GM21576 (cell line): ENCODE results near the gene GALNT4.
A peak's percentile ranks its signal among the peaks of the same experiment; 100 is the strongest.

Source experiments
- ATAC-seq: cut with Tn5 transposase; IDR thresholded peaks from one replicate; pipeline ENCODE4 v1.9.1; 2021; ENCODE audit warnings: mild to moderate bottlenecking, moderate library complexity; ENCODE audit not compliant: unreplicated experiment

The GALNT4 gene

GRCh38 chr12:89524541-89525304 lies at the start of gene GALNT4:
TSS of gene GALNT4 (minus strand) at chr12:89524796. CDS start at chr12:89524549, 247 bp downstream.
- peak; percentile 67 for ATAC-seq

GRCh38 chr12:89573051-89573810 lies 48.6 kb upstream of the GALNT4 start:
- no peak for ATAC-seq

- ATAC-seq, result no peak
Observed at GRCh38 chr12:89571491-89572195, 47.0 kb upstream of the GALNT4 start.

- no peak for ATAC-seq
Observed at GRCh38 chr12:89568484-89568883, 43.9 kb upstream of the GALNT4 start.

- no peak for ATAC-seq
Observed at GRCh38 chr12:89567691-89568239, 43.2 kb upstream of the GALNT4 start.

GRCh38 chr12:89566615-89567014 lies 42.0 kb upstream of the GALNT4 start:
- no peak for ATAC-seq

GRCh38 chr12:89565002-89565401 lies 40.4 kb upstream of the GALNT4 start:
- no peak for ATAC-seq

- no peak for ATAC-seq
Observed at GRCh38 chr12:89559753-89560152, 35.2 kb upstream of the GALNT4 start.

GRCh38 chr12:89556976-89557375 lies 32.4 kb upstream of the GALNT4 start:
- no peak for ATAC-seq

GRCh38 chr12:89552376-89552775 lies 27.8 kb upstream of the GALNT4 start:
- ATAC-seq, result no peak

- ATAC-seq, result no peak
Observed at GRCh38 chr12:89551747-89552146, 27.2 kb upstream of the GALNT4 start.

- ATAC-seq, result no peak
Observed at GRCh38 chr12:89547101-89547500, 22.5 kb upstream of the GALNT4 start.

GRCh38 chr12:89546151-89546550 lies 21.6 kb upstream of the GALNT4 start:
- ATAC-seq, result no peak

GRCh38 chr12:89544681-89545184 lies 20.1 kb upstream of the GALNT4 start:
- no peak for ATAC-seq

- ATAC-seq, result no peak
Observed at GRCh38 chr12:89544022-89544421, 19.4 kb upstream of the GALNT4 start.

GRCh38 chr12:89542912-89543592 lies 18.5 kb upstream of the GALNT4 start:
- ATAC-seq, result peak; percentile 87

- ATAC-seq, result no peak
Observed at GRCh38 chr12:89542236-89542635, 17.6 kb upstream of the GALNT4 start.

GRCh38 chr12:89540586-89540985 lies 16.0 kb upstream of the GALNT4 start:
- ATAC-seq, result no peak

GRCh38 chr12:89539426-89540223 lies 15.0 kb upstream of the GALNT4 start:
- ATAC-seq, result no peak

- no peak for ATAC-seq
Observed at GRCh38 chr12:89538897-89539296, 14.3 kb upstream of the GALNT4 start.
